HG03066 (cell line): Measurements from ENCODE around the gene FAM149A.

ENCODE experiments used
- ATAC-seq: cut with Tn5 transposase; IDR thresholded peaks from one replicate; pipeline ENCODE4 v1.9.1; 2021; ENCODE audit warnings: low read depth; ENCODE audit not compliant: unreplicated experiment

Gene FAM149A

DNA sequence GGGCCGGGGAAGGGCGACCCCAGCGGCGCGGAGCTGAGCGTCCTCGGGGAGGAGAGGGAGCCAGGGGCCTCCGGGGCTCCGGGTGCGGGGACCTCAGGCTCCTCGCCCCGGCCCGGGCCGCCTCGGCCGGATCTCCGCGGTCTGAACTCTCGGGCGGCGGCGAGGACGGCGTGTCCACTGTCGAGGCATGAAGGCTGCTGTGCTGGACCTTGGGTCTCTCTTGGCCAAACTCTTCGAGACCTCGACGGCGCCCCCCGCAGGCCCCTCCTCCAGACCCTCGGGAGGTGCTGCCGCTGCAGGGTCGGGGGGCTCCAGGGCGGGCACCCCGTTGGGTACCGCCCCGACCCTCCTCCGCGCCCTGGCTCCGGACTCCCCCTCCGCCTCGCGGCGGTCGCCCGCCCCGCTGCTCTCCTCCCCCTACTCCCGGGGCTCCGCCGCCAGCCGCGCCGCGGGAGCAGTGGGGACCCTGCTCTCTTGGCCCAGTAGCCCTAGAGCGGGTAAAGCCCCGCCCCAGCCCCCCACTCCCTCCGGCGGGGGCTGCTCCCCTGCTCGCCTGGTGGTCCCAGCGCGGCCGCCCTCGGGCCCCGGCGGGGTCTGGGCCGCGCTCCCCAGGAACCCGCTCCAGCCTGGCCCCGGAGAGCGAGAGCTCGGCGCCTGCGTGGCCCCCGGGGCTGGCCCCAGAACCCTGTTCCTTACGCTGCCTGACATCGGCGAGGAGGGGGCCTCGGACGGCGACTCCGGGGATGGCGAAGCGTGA, 564 bp downstream of the FAM149A start:
- peak; percentile 36 for ATAC-seq

DNA sequence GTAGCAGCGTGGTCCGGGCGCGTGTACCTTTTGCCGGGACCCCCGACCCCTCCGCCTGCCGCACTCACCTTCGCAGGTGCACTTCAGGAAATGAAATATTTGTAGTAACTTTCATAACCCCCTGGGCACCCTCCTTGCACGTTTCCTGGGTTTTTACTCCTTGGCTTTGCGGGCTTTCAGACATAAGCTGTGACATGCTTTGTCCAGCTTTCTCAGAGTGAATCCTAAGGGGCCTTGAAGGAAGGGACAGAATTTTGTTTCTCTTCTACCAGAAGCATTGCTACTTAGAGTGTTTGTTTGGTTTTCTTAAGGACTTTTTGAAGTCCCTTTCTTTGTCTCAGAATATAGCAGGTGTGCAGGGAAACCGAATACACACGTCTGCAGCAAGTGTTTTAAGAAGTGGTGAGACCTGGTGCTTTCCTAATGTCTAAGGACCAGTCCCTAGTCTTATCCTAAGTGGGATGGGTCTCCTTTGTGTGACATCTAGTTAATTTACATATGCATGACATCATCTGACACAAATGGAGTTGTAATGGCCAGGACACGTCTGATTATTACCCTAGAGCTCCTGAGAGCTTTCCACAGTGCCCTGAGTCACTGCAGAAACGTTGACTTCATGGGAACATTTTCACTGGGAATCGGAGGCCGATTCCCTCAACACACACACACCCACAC, 1.3 kb downstream of the FAM149A start:
- no peak for ATAC-seq

DNA sequence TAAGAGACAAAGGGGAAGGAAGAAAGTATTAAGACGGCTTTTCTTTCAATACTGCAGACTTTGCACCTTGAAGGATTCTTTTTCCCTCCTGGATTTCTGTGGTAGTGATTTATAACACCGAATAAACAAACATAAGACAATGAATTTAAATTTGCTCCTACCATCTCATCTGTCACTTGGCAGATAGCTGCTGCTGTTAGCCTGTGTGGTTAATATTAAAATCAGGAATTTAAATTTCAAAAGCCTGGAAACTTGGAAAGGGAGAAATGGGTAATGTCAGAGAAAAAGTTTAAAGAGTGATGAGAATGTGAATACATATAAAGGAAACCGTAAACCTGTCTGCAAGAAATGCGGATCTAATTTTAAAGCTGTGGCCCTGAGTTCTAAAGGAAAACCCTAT, 3.4 kb downstream of the FAM149A start:
- no peak for ATAC-seq

DNA sequence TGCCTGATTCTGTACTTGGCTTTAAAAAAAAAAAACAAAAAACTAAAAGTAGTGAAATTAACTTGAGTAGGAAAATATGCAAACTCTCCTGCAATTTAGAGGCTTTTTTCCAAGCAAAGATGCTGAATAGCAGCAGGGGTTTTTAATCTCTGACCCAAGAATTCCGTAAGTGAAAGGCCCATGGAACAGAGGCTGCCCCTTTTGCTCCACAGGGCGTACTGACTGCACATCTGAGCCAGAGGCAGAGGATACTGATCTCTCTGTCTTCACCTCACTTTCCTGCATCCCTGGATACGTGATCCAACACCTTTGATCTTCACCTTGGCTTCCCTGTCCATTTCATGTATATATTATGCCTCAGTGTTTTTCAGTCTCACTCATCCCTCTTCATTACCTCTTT, 3.9 kb downstream of the FAM149A start:
- ATAC-seq, result no peak

DNA sequence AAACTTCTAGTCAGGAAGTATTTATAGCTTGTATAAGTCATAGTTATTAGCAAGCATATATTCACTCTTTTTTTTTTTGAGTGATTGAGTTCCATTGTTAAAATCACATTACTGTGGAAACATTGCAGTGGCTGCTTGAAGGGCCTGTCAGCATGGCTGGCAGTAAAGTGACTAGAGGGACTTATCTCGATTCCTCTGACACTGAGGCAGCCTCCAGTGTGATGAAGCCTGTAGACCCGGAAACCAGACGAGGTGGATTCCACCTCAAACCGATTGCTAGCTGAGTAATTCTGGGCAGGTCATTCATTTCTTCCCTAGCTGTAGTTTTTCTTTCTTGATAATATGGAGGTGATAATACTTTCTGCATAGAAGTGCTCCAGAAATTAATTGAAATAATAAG, 4.7 kb downstream of the FAM149A start:
- no peak for ATAC-seq

DNA sequence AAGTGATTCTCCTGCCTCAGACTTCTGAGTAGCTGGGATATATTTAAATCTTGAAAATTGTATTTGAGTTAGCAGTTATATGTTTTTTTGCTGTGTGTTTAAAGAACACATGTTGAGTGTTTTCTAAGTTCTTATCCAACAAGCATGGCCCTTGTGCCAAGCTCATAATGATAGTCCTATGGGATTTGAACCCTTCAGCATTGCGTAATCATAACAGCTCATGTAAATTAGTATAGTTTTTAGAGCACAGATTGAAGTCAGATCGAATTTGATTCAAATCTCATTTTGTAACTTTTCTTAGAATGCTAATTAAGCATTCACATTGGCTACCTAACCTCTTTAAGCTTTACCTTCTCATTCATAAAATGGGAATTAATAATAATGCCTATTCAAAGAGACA, 12.2 kb downstream of the FAM149A start:
- no peak for ATAC-seq

DNA sequence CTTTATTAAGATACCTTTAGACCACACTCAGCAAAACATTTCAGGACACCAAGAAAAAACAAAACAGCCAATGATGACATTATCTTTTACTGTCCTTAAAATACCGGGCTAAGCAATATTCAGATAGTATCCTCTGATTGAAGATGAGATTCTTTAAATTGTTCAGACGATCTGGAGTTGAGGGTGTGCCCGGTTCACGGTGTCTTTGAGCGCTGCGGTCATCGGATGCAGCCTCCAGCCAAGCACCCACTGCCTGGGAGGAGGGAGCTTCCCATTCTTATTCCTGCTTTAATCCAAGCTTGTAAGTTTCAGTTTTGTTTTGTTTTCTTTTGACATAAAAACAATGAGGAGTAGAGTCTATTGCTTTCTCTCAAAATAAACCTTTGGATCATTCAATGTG, 14.1 kb downstream of the FAM149A start:
- no peak for ATAC-seq

DNA sequence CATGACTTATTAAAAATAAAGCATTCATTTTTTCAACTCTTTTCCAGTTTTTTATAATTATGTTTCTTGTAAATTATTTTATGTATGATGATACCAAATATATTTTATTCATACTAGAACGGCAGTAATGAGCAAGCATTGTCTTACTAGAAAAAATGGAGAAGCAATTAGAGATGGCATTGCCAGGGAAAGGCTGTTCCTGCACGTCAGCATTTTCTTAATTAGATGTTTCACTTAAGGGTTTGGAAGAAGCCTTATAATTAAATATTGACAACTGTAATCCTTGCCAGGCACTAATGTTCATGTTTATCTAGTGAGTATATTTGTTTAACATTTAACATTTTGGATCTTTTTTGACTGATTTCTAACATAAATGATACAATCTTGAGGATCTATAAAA, 16.6 kb downstream of the FAM149A start:
- no peak for ATAC-seq

DNA sequence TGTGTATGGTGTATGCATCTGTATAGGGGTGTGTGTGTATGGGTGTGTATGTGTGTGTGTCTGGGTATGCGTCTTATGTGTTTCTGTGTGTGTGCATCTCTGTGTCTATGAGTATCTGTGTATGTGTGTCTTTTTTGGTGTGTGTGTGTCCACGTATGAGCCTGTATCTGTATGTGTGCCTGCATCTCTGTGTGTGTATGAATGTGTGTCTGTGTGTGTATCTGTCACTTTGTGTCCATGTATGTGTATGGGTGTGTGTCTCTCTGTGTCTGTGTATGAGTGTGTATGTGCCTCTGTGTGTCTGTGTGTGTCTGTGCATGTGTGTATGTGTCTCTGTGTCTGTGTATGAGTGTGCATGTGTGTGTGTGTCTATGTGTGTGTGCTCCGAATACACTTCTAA, 24.3 kb downstream of the FAM149A start:
- ATAC-seq, result no peak

DNA sequence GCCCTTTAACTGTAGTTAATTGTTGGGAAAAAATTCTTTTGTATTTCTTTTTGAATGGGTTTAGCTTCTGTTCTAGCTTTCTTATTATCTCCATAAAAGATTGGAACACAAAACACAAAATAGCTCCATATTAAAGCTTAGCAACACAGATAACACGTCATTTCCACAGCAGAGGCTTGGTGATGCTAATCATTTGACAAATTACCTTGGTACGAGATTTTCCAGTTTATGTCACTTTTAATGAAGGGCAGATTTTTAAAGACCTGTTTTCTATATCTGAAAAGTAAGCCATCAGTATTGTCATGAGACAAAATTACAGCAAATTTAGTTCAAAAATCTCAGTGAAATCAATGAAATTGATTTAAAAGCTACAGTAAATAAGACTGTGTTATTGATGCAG, 27.4 kb downstream of the FAM149A start:
- ATAC-seq, result no peak

DNA sequence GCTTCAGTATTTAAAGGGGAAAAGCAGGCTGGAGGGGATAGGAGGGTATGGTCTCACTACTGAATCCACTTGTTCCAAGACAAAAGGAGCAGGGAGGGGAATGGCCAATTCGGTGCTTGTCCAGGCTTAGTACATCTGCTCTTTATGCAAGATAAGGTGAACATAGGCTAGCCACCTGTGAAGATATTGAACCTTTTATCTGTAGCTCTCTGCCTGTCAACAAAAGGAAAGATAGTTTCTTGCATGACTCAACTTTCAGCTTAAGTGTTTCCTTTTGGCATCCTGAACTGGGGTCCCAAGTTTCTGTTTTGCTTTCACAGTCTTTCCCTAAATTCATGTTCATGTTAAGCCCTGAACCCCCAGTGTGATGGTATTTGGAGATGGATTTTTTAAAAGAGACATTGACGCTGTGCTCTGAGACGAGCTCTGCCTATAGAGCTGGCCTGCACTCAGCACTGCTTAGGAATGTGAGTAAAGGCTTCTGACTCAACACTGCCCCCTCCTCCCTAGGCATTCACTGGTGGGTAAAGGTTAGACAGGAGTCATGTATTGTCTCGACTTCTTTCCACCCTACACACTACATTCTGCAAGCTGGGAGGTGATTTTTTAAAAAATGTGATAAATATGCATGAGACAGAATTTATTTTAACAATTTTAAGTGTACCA, 28.2 kb downstream of the FAM149A start:
- ATAC-seq, result no peak

DNA sequence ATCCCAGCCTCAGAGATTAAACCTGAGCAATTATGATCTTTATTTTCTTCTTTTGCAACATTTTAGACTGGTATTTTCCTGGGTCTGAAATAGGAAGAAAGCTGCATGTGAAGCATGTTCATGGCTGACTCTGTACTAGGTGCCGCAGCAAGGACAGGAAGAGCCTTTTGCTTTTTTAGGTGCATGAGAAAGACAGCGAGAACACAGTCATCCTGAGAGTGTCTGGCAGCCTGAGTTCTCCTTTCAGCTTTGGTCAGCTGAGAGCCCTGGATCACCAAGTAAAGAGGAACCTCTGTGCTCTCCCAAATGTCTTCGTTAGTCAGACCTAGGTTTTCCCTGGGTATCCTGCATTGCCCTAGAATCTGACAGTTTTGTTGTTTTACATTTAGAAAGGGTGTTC, 29.8 kb downstream of the FAM149A start:
- peak; percentile 99 for ATAC-seq

DNA sequence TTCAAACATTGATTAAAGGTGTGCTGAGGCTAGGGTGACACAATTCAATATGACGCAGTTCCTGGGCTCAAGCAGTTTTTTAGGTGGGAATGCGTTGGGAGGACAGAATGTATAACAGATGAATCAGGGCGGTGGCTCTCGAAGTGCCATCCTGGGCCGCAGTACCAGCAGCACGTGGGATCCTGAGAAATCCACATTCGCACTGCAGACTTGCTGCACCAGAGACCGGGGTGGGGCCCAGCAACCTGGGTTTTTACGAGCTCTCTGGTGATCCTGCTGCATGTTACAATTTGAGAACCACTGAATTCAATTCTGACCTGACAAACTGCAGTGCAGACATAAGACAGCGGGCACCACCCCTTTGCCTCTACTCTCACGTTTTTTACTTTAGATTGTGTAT, 30.4 kb downstream of the FAM149A start:
- ATAC-seq, result no peak

DNA sequence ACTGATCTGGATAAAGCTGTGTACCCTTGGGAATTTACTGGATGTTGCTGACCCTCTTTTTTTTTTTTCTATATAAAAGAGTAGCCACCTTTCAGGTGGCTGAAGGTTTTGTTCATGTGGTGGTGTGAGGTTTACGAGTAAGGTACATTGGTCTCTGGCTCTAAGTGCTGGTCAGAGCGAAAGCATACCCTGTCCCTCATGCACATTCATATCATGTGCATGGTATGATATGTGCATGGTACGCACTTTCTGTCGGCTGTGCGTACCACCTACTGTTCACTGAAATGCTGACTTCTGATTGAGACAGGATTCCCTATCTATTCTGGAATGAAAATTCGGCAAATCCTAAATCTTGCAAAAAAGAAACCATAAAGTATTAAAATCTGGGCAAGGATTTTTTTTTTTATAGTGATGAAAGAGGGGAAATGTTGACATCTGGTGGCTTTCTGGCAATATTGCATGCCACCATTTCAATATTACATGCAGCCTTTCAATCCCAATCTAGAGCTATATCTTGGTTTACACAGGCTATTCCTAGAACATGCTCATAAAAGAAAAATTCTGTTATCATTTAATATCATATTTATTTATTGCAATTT, 32.8 kb downstream of the FAM149A start:
- ATAC-seq, result peak; percentile 32

DNA sequence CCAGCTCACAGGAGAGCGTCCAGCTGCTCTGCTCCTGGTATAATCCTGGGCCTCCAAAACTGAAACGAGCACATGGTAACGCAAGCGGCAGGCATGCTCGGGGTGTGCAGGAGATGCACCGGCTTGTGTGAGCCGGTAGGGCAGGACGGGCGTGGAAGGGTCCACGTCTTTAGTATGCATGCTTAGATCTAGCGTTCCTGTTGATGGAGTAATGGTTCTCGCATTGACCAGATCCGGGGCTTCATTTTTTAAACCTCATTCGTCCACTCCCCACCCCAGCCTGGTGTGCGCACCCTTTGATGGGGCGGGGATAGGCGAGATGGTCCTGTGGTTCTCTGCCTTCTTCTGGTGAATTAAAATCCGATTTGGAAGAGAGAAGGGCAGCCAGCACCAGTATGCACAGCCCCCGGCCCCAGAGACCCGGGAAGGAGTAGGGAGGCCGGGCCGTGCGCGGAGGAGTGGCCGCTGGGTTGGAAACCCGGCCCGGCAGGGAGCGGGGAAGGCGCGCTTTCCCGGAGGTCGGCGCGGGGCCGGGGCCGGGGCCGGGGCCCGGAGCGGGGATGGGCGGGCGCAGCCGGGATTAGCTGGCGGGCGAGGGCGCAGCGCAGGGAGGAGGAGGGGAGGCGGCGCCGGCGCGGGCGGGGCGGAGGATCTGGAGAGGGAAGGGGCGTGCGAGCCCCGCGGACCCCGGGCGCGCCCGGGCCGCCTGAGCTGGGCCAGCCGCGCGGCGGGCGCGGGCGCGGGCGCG, 39.9 kb downstream of the FAM149A start:
- peak; percentile 48 for ATAC-seq

DNA sequence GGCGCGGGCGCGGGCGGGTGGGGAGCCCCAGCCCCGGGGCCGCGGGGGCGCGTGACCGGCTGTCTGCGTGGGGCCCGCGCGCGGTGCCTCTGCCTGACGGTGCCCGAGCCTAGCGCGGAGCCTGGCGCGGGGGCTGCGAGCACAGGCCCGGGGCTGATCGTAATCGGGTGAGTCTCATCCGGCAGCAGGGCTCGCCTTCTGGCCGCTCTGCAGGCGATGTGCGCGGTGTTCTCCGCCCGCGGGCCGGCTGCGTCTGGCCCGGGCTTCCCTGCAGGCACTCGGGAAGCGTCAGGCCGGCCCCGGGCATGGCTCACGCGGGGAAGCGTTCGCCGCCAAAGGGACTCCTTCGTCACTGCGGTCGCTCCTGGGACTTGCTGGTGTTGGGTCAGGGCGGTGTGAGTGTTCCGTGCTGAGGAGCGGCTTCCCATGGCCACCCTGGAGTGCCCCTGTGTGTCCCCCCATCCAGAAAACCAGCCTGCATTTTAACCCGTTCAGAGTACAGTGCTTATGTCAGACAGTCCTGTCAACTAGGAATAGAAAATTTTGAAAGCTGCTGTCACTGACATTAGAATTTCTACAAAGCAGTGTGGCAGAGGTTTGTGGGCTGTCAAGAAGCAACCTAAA, 40.6 kb downstream of the FAM149A start:
- ATAC-seq, result peak; percentile 18

DNA sequence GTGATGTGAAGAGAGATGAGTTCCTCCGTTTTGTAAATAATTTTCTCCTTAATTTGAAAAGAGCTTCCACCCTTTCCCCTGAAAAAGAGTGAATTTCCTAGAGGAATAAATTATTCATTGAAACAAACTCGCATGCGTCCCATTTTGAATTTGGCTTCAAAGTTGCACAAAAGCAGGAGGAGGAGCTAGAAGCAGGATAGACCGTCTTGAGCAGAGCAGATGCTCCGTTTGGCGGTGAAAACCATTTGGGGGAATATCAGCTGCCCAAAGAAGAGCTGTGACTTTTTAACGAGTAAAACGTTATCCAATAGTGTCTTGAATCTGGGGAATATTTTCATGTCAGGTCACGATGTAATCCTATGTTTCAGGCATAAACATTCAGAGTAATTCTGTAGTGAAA, 42.0 kb downstream of the FAM149A start:
- no peak for ATAC-seq

DNA sequence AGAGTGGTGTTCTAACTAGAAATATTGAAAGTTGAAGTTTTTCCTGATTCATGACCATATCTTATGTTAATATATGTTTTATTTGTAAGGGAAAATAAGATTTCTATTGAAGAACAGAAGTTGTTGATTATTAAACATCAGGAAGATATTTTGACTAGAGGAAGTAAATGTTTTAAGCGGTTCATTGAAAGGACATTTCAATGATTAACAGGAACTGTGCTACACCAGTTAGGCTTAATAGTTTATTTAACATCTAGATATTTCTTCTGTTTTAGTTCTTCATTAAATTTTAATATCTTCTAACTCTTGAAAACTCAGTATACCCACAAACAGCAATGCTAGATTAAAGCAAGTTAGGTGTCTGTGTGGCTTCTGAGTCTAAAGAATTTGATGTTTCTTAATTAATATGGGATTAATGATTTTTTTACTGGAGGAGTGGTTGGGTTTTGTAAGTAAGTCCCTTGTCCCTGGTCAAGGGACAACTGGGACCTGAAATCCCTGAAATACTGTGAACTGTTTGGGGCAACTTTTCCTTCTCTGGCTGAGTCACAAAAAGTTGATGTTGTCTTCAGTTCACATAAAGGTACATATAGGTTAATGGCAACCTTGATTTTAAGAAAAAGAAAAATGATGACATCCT, 44.0 kb downstream of the FAM149A start:
- no peak for ATAC-seq

DNA sequence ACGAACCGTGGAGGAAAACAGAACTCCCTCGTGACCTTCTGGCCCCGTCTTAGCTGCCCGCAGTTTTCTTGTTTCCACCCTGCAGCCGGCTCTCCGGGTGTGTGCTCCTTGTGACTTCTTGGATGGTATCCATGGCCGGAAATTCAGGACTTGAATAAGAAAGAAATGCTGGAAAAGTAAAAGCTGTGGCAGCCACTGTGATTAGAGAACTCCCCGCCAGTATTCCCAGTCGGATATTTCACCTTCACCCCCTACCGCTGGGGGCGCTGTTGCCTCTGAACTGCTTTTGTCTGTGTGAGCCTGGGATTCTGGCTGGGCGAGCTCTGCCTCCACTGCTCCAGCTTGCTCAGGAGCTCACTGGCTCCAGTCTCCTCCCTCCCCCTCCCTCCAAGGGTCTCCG, 45.4 kb downstream of the FAM149A start:
- no peak for ATAC-seq

DNA sequence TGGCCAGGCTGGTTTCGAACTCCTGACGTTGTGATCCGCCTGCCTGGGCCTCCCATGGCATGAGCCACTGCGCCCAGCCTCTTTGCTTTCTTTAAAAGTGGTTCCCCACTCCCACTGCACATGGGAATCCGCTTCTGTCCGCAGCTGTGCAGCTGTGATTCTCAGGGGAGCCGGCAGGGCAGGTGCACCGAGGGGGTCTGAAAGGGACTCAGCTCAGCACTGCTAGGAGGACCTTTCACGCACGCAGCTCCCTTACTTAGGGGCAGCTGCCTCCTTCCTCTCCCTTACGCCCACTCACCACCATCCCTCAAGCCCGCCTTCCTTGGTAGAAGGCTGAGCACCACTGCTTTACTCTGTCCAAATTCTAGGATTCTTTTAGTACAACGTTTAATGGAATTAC, 46.4 kb downstream of the FAM149A start:
- no peak for ATAC-seq
